SK-N-SH (cell line): Measurements from ENCODE around the gene PTPRD. TPM values are rescaled to one million over a fixed set of nuclear protein-coding genes. Genes with fewer than 3 reads are reported as not detected.

Experiments
- CTCF ChIA-PET: fragments of 300-600, 350-600 bp; formaldehyde crosslinking; extraction: SDS; loops from one replicate; lab custom pipeline; 2021; lab: Yijun Ruan, JAX
- POLR2A ChIA-PET: fragments of 350-600 bp; sonication (Branson Sonifier 250); formaldehyde crosslinking; extraction: SDS; loops from one replicate; lab custom pipeline; 2020; ENCODE audit warnings: antibody characterized with exemption, inconsistent platforms; lab: Yijun Ruan, JAX
- DNase-seq: peaks from one replicate; pipeline ENCODE4 v3.0.0; 2012
- H2AFZ ChIP-seq: fragments of 200-600 bp; sonication (generic); 2 replicates; pipeline ENCODE4 v1.8.1; 2016; ENCODE audit warnings: antibody characterized with exemption, mild to moderate bottlenecking, low read depth
- H3F3A ChIP-seq: fragments of 200-600 bp; sonication (generic); replicated peaks from 2 replicates; pipeline ENCODE3; 2016; ENCODE audit warnings: antibody characterized with exemption, mild to moderate bottlenecking; ENCODE audit not compliant: insufficient read depth
- H3K27ac ChIP-seq, 2 experiments: fragments of 200-500 bp in 1 of 2; fragments of 200-600 bp in 1 of 2; sonication (Bioruptor generic) in 1 of 2; sonication (generic), shearing (Covaris generic) in 1 of 2; 2 replicates each; pipeline versions ENCODE4 v1.5.1 to v1.6.1; 2014 to 2016; ENCODE audit warnings: low read depth in 2 of 2, inconsistent platforms in 1 of 2, low read length in 1 of 2, mild to moderate bottlenecking in 1 of 2, mixed read lengths in 1 of 2
- H3K27me3 ChIP-seq: fragments of 200-600 bp; sonication (generic), shearing (Covaris generic); 2 replicates; pipeline ENCODE4 v1.6.1; 2016; ENCODE audit warnings: mixed run types; ENCODE audit not compliant: insufficient read depth
- H3K36me3 ChIP-seq, 2 experiments: fragments of 200-500 bp in 1 of 2; fragments of 200-600 bp in 1 of 2; sonication (Bioruptor generic) in 1 of 2; sonication (generic) in 1 of 2; replicated peaks in 1 of 2; 2 replicates each; pipeline versions ENCODE3 to v1.5.1; 2014 to 2016; ENCODE audit warnings: low read length in 1 of 2, mild to moderate bottlenecking in 1 of 2; ENCODE audit not compliant: insufficient read depth in 2 of 2, control insufficient read depth in 1 of 2
- H3K4me1 ChIP-seq, 2 experiments: fragments of 200-500 bp in 1 of 2; fragments of 200-600 bp in 1 of 2; sonication (Bioruptor generic) in 1 of 2; sonication (generic), shearing (Covaris generic) in 1 of 2; 2 replicates each; pipeline versions ENCODE4 v1.5.1 to v1.6.1; 2014 to 2016; ENCODE audit warnings: low read depth in 1 of 2, low read length in 1 of 2, mixed run types in 1 of 2; ENCODE audit not compliant: insufficient read depth in 2 of 2, control insufficient read depth in 1 of 2
- H3K4me2 ChIP-seq: fragments of 200-600 bp; sonication (generic), shearing (Covaris generic); 2 replicates; pipeline ENCODE4 v1.6.1; 2017; ENCODE audit warnings: mixed run types
- H3K4me3 ChIP-seq, 2 experiments: fragments of 200-500 bp in 1 of 2; fragments of 200-600 bp in 1 of 2; sonication (Bioruptor generic) in 1 of 2; sonication (generic), shearing (Covaris generic) in 1 of 2; 2 replicates each; pipeline versions ENCODE4 v1.5.1 to v1.8.1; 2014 to 2016; ENCODE audit warnings: low read depth in 2 of 2, inconsistent platforms in 1 of 2, low read length in 1 of 2, mild to moderate bottlenecking in 1 of 2, mixed read lengths in 1 of 2, moderate library complexity in 1 of 2
- H3K79me2 ChIP-seq: fragments of 200-600 bp; sonication (generic); 2 replicates; pipeline ENCODE4 v1.8.1; 2017; ENCODE audit warnings: mild to moderate bottlenecking; ENCODE audit not compliant: insufficient read depth
- H3K9ac ChIP-seq: fragments of 200-600 bp; sonication (generic); 2 replicates; pipeline ENCODE4 v1.6.1; 2017; ENCODE audit warnings: mixed run types
- H3K9me2 ChIP-seq: fragments of 200-600 bp; sonication (generic); 2 replicates; pipeline ENCODE4 v1.6.1; 2017; ENCODE audit warnings: mixed run types
- H3K9me3 ChIP-seq: fragments of 200-600 bp; sonication (generic); 2 replicates; pipeline ENCODE4 v1.6.1; 2017; ENCODE audit warnings: mixed run types, mild to moderate bottlenecking, moderate library complexity
- H4K20me1 ChIP-seq: fragments of 200-600 bp; sonication (generic); 2 replicates; pipeline ENCODE4 v1.6.1; 2017; ENCODE audit warnings: mild to moderate bottlenecking, mixed run types; ENCODE audit not compliant: insufficient read depth
- ELF1 ChIP-seq: IDR thresholded peaks from 2 replicates; pipeline ENCODE4 v1.4.0; 2012
- FOXJ3 ChIP-seq: sonication (generic); formaldehyde crosslinking; IDR thresholded peaks from 2 replicates; pipeline ENCODE4 v1.5.1; 2020; ENCODE audit warnings: mild to moderate bottlenecking, missing genetic modification reagents
- FOXM1 ChIP-seq: IDR thresholded peaks from 2 replicates; pipeline ENCODE4 v1.4.0; 2012; ENCODE audit warnings: low read depth, mild to moderate bottlenecking
- GABPA ChIP-seq: IDR thresholded peaks from 2 replicates; pipeline ENCODE4 v1.4.0; 2012; ENCODE audit warnings: low read depth, mild to moderate bottlenecking
- GATA2 ChIP-seq: sonication (generic); formaldehyde crosslinking; IDR thresholded peaks from 2 replicates; pipeline ENCODE4 v1.5.0; 2020; ENCODE audit warnings: mild to moderate bottlenecking, missing genetic modification reagents
- MXI1 ChIP-seq: IDR thresholded peaks from 2 replicates; pipeline ENCODE4 v1.6.1; 2012; ENCODE audit warnings: mild to moderate bottlenecking, low read depth, low read length, improper control_type of control experiment
- NFIC ChIP-seq: IDR thresholded peaks from 2 replicates; pipeline ENCODE4 v1.4.0; 2012; ENCODE audit warnings: borderline replicate concordance
- RAD21 ChIP-seq: IDR thresholded peaks from 2 replicates; pipeline ENCODE4 v1.6.1; 2012; ENCODE audit warnings: mild to moderate bottlenecking, low read length
- RXRA ChIP-seq: IDR thresholded peaks from 2 replicates; pipeline ENCODE4 v1.4.0; 2012; ENCODE audit warnings: low read depth, mild to moderate bottlenecking, borderline replicate concordance
- TAF1 ChIP-seq: IDR thresholded peaks from 2 replicates; pipeline ENCODE4 v1.6.1; 2012; ENCODE audit warnings: low read depth, mild to moderate bottlenecking, low read length, moderate library complexity, borderline replicate concordance
- TEAD4 ChIP-seq: IDR thresholded peaks from 2 replicates; pipeline ENCODE4 v1.4.0; 2012; ENCODE audit warnings: mild to moderate bottlenecking, borderline replicate concordance; ENCODE audit not compliant: insufficient read depth
- USF2 ChIP-seq: fragments of 150-350 bp; IDR thresholded peaks from 2 replicates; pipeline ENCODE4 v1.6.1; 2017; ENCODE audit warnings: antibody characterized with exemption, low read length, low read depth, borderline replicate concordance
- YY1 ChIP-seq: IDR thresholded peaks from 2 replicates; pipeline ENCODE4 v1.4.0; 2012; ENCODE audit warnings: low read depth, mild to moderate bottlenecking
- ZBTB33 ChIP-seq: IDR thresholded peaks from 2 replicates; pipeline ENCODE4 v1.4.0; 2012; ENCODE audit warnings: low read depth, borderline replicate concordance
- WGBS: methylation state at CpG from one replicate; pipeline ENCODE4 v1.1.6; 2017; ENCODE audit warnings: low lambda C conversion rate; 5-methylcytosine and 5-hydroxymethylcytosine counted together
- polyA plus RNA-seq, 3 experiments: library from polyadenylated mRNA; depleted of rRNA; stranded (reverse); fragments of >200 nt; gene quantifications; 2 replicates each; pipeline ENCODE4 v1.2.3, GENCODE V29; 2012
- TF ChIP-seq, protein P1 (sequence below): fragments of 150-350 bp; IDR thresholded peaks from 2 replicates; pipeline ENCODE4 v1.6.1; 2016; ENCODE audit warnings: mild to moderate bottlenecking, low read depth, low read length
- TF ChIP-seq, protein P2 (sequence below): IDR thresholded peaks from 2 replicates; pipeline ENCODE4; 2012
- TF ChIP-seq, protein P3 (sequence below): IDR thresholded peaks from 2 replicates; pipeline ENCODE4 v1.4.0; 2012; ENCODE audit warnings: low read depth

PTPRD gene
- polyA plus RNA-seq, 1 of the 3 experiments (the other 2 are of a cell fraction): 0.15 TPM

- Histone ChIP-seq H3F3A (no peaks in the 10 kb centered on the region), H3K27ac (no peak overlapping the region)
- no peak for TF ChIP-seq ELF1
- no peak for TF ChIP-seq YY1
- no peak for TF ChIP-seq RAD21
- no peak for TF ChIP-seq RXRA
- no peak for TF ChIP-seq NFIC
- no peak for TF ChIP-seq FOXM1
- no peak for TF ChIP-seq MXI1
- TF ChIP-seq TEAD4: no peak
- TF ChIP-seq TAF1: no peak
- TF ChIP-seq, protein P1, sequence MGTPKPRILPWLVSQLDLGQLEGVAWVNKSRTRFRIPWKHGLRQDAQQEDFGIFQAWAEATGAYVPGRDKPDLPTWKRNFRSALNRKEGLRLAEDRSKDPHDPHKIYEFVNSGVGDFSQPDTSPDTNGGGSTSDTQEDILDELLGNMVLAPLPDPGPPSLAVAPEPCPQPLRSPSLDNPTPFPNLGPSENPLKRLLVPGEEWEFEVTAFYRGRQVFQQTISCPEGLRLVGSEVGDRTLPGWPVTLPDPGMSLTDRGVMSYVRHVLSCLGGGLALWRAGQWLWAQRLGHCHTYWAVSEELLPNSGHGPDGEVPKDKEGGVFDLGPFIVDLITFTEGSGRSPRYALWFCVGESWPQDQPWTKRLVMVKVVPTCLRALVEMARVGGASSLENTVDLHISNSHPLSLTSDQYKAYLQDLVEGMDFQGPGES: no peak
- TF ChIP-seq, protein P2, sequence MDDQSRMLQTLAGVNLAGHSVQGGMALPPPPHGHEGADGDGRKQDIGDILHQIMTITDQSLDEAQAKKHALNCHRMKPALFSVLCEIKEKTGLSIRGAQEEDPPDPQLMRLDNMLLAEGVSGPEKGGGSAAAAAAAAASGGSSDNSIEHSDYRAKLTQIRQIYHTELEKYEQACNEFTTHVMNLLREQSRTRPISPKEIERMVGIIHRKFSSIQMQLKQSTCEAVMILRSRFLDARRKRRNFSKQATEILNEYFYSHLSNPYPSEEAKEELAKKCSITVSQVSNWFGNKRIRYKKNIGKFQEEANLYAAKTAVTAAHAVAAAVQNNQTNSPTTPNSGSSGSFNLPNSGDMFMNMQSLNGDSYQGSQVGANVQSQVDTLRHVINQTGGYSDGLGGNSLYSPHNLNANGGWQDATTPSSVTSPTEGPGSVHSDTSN: no peak
- TF ChIP-seq GABPA: no peak
- TF ChIP-seq FOXJ3 (CRISPR knock-in tag): no peak
- no peak for TF ChIP-seq USF2
- TF ChIP-seq, all 33 proteins: peak for 0
- CTCF ChIA-PET: no interaction called here
- no peaks in the 10 kb centered on the region for H3K36me3 ChIP-seq
- no peak for DNase-seq
- H3K9me2 ChIP-seq: no peaks in the 10 kb centered on the region
- H3K9ac ChIP-seq: no peak overlapping the region
- 68% methylated on average over 4 of the region's 4 CpGs for WGBS
- no peak overlapping the region for H3K4me3 ChIP-seq
- POLR2A ChIA-PET: no interaction called here
- no peak overlapping the region for H3K4me2 ChIP-seq
- H4K20me1 ChIP-seq: no peaks in the 10 kb centered on the region
- no peaks in the 10 kb centered on the region for H3K9me3 ChIP-seq
- no peaks in the 10 kb centered on the region for H3K79me2 ChIP-seq
- no peak overlapping the region for H2AFZ ChIP-seq
- H3K4me1 ChIP-seq: peaks cover 0 to 2% of the 10 kb centered on the region in 2 experiments; a peak in 1 of 4 replicates
- no peaks in the 10 kb centered on the region for H3K27me3 ChIP-seq
Observed at GRCh38 chr9:8726692-8727091, 1886.1 kb downstream of the PTPRD start.

GRCh38 chr9:8725635-8726034 is 1887.2 kb downstream of the PTPRD start:
- no peak overlapping the region for H3K4me2 ChIP-seq
- no peaks in the 10 kb centered on the region for H3K9me2 ChIP-seq
- no peaks in the 10 kb centered on the region for H3F3A ChIP-seq
- no peaks in the 10 kb centered on the region for H4K20me1 ChIP-seq
- POLR2A ChIA-PET: no interaction called here
- WGBS: 0% methylated on average over 1 of the region's 1 CpG
- no peaks in the 10 kb centered on the region for H3K9me3 ChIP-seq
- H3K4me3 ChIP-seq: no peak overlapping the region
- H2AFZ ChIP-seq: no peak overlapping the region
- no peaks in the 10 kb centered on the region for H3K36me3 ChIP-seq
- no peaks in the 10 kb centered on the region for H3K27me3 ChIP-seq
- TF ChIP-seq GATA2 (no peak), ZBTB33 (no peak)
- TF ChIP-seq, protein P2: no peak
- TF ChIP-seq, protein P3, sequence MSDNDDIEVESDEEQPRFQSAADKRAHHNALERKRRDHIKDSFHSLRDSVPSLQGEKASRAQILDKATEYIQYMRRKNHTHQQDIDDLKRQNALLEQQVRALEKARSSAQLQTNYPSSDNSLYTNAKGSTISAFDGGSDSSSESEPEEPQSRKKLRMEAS: no peak
- TF ChIP-seq, all 33 proteins: peak for 0
- Histone ChIP-seq H3K4me1 (peaks cover 0 to 2% of the 10 kb centered on the region in 2 experiments; a peak in 1 of 4 replicates), H3K79me2 (no peaks in the 10 kb centered on the region), H3K27ac (no peak overlapping the region), H3K9ac (no peak overlapping the region)
- CTCF ChIA-PET: no interaction called here
- no peak for DNase-seq
